SKM-1 (cell line): ENCODE measurements around the gene TNFRSF1A.
"Not testable (repeated sequence)": the region's sequence is repeated elsewhere in the genome, so short reads cannot be mapped to it uniquely, and the experiment has no call there.

ENCODE experiments used
- DNase-seq: peaks from one replicate; lab custom pipeline; 2025; ENCODE audit not compliant: unreplicated experiment; lab: John Stamatoyannopoulos, UW

Gene TNFRSF1A

DNA sequence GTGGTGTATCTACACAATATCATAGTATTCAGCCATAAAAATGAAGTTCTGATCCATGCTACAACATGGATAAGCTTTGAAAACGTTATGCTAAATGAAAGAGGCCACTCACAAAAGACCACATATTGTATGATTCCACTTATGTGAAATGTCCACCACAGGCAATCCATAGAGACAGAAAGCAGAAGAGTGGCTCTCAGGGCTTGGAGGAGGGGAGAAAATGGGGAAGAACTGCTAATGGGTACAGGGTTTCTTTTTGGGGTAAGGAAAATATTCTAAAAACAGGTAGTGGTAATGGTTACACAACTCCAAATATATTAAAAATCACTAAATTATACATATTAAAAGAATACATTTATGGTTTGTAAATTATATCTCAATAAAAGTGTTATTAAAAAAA is 17.0 kb upstream of the TNFRSF1A start:
- peak; percentile 38 for DNase-seq

DNA sequence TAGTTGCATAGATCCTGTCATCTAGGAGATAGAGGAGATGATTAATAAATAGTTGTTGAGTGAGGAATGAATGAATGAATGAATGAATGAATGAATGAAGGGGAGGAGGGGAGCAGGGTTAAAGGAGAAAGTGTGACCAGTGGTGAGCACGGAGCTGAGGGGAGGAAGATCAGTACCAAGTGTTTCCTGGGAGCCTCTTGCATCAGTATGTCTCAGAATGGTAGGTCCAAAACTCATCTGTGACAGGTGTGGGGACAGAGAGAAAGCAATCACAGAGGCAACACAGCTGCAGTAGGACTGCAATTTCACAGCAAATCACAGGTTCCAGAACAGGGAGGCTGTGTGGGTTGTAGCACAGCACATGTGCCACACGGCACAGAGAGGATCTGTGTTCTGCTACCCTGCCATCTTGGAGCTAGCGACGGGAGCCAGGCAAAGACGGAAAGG is 14.5 kb upstream of the TNFRSF1A start:
- no peak for DNase-seq

GRCh38 chr12:6355491-6356373 is 13.9 kb upstream of the TNFRSF1A start:
- peak; percentile 20 for DNase-seq

- DNase-seq: no peak
Observed at GRCh38 chr12:6354495-6355393, 12.9 kb upstream of the TNFRSF1A start.

- no peak for DNase-seq
Observed at GRCh38 chr12:6352193-6353173, 10.6 kb upstream of the TNFRSF1A start.

GRCh38 chr12:6351622-6352021 is 9.7 kb upstream of the TNFRSF1A start:
- no peak for DNase-seq

DNA sequence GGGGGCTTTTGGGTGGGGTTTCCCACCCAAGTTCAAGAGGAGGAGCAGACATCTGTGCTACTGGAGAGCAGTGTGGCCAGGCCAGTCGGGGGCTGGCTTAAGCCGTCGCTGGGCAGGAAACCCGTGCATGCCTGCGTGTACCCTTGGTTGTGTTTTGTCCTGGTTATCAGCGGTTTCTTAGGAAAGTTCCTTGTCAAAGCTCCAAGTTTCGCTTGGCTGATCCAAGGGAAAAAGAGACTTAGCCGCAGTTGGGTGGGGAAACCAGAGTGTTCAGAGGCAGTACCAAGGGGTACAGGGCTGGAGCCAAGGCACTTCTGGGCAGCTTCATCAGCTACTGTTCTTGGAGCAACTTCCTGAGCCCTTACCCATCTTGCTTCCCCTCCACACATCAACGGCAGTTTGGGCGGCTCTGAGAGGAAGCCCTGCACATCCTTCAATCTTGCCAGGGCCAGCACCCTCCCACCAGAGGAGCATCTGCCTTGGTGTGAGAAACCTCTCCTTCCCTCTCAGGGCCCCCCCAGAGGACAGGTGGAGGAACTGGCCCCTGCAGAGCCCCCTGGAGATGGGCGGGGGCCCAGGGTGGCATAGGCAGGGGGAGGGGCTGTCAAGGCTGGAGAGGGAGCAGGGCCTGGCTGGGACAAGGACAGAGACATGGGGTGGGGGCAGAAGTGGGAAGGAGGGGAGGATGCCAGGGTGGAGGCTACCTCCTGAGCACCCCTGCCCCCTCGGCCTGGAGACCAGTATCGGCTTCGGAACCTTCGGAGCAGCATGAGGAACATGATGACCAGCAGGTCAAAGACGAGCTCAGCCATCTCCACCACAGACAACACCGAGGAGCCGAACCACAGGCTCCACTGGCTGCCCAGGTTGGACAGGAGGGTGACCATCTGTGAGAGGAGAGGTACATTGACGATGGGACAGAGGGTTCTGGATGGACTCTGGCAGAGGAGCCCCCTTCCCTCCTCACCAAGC is 5.8 kb upstream of the TNFRSF1A start:
- no peak for DNase-seq

DNA sequence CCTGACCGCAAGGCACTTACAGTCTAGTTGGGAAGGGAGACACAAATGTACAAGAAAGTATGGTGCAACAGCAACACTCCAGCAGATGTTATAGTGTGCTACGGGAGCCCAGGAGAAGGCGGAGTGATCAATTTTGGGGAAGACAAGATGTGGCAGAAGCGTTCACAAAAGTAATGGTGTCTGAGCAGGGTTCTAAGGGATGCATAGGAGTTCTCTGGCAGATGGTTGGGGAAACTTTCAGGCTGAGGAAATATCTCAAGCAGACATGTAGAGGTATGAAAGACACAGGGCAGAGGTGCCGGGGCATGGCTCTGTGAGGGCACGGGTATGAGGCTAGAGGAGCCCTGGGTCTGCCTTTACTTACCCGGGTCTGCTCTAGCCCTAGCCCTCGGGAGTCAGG is 5.1 kb upstream of the TNFRSF1A start:
- no peak for DNase-seq

GRCh38 chr12:6346235-6346832 is 4.5 kb upstream of the TNFRSF1A start:
- DNase-seq: no peak

DNA sequence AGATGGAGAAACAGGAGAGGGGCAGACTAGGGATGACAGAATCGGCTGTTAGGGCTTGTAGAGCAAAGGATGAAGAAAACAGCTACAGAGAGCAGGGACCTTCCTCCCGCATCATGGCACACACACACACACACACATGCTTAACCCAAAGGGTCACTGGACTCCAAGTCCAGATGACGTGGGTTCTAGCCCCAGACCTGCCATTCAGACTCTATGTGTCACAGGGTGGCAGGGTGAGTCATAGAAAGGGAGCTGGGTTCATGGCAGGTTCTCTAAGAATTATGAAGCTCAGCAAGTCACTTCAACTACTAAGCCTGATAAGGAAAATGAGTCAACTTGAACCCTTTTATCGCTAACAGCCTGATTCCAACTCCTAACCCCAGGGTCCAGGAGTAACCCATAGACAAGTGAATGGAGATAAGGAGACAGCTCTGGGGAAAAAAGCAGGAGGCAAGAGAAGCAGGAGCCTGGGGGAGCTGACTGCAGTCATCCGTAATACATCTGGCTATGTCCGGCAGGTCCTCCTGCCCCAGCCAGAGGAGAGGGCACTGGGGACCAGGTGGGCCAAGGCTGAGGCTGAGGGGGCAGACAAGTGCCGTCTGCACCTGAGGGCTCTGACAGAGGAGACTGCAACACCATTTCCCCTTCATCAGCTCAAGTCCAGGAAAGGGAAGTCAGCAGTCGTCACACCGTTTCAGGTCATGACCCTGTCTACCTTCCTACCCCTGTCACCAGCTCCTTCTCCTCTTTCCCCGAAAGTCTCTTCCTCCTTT is 3.6 kb upstream of the TNFRSF1A start:
- DNase-seq: peak; percentile 19

GRCh38 chr12:6344101-6344660 is 2.3 kb upstream of the TNFRSF1A start:
- not testable (repeated sequence) for DNase-seq

DNA sequence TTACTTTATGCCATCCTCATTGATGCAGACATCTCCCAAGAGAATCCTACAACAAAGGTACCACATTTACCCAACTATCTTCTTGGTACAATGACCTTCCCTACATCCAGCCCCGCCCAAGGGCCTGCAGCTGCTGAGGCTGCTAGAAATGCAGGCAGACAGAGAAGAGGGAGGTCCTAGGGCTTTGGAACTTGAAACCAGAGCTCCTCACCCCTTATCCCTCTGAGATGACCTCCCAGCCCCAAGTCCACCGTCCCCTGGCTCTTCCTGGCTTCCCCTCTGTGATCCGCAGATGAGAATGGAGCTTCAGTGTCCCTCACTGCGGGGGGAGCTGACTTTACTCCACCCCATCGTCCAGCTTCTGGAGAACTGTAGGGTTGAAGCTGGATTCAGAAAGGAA is 1.6 kb upstream of the TNFRSF1A start:
- no peak for DNase-seq

DNA sequence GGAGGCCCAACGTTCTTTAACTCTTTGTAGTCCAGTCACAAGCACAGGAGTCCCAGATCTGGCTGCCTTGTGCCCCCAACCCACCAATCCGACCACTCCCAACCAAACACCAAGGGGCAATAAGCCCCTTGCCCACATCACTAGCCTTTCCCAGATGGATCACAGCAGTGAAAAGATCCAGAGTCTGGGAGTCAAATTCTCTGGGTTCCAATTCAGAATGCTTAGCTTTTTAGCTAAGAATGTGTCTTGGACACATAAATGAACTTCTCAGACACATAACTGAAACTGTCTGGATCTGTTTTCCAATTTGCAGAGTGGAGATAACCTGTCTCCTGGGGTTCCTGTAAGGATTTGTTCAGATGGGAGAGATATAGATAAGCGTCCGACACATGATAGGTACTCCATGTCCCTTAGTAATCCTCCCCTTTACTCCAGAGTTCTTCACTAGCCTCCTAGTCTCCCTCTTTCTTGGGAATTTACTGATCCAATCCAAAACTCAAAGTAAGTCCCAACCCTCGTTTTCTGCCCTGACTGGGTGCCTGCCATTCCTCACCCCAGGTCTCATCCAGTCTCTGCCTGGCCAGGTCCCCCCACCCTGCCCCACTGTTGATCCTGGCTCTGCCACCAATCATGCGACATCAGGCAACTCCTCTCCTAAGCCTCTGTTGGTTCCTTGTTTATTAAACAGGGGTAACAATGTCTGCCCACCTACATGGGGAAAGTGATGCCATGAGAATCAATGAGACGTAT is 439 bp upstream of the TNFRSF1A start:
- DNase-seq: no peak

GRCh38 chr12:6340745-6341416 is 995 bp downstream of the TNFRSF1A start:
- DNase-seq: peak; percentile 8

- DNase-seq: no peak
Observed at GRCh38 chr12:6340032-6340638, 1.7 kb downstream of the TNFRSF1A start.

- no peak for DNase-seq
Observed at GRCh38 chr12:6338955-6339354, 2.9 kb downstream of the TNFRSF1A start.
